ENCODE measurements around the gene SLC2A8. TPM values are rescaled to one million over a fixed set of nuclear protein-coding genes. Genes with fewer than 3 reads are reported as not detected.
A peak's percentile ranks its signal among the peaks of the same experiment; 100 is the strongest.

The SLC2A8 gene
- polyA plus RNA-seq (2012; ENCODE audit: missing spikeins): 3.0 TPM

- TF ChIP-seq TAF1 (IDR thresholded peaks at IDR 0.05; ENCODE audit: borderline replicate concordance, low read depth, low read length): peak; percentile 29; the same call in 1 of the 2 replicates
- no peak for TF ChIP-seq POLR2AphosphoS5 (IDR thresholded peaks at IDR 0.05; ENCODE audit: low read depth, low read length)
- peak; percentile 4; the same call in 1 of the 2 replicates for TF ChIP-seq POLR2A (IDR thresholded peaks at IDR 0.05; ENCODE audit: low read depth, low read length)
- peak; percentile 99 for FAIRE-seq
- DNase-seq (ENCODE audit: insufficient read length): peak; percentile 90
Measured at GRCh38 chr9:127396808-127397645, at the start of gene SLC2A8. Gene SLC2A8 (plus strand): TSS chr9:127397169. CDS start chr9:127397231, 62 bp downstream.

GRCh38 chr9:127347831-127348776, 48.9 kb upstream of the SLC2A8 start:
- no peak for TF ChIP-seq POLR2AphosphoS5 (IDR thresholded peaks at IDR 0.05; ENCODE audit: low read depth, low read length)
- no peak for TF ChIP-seq TAF1 (IDR thresholded peaks at IDR 0.05; ENCODE audit: borderline replicate concordance, low read depth, low read length)
- TF ChIP-seq POLR2A (IDR thresholded peaks at IDR 0.05; ENCODE audit: low read depth, low read length): no peak
- DNase-seq (ENCODE audit: insufficient read length): no peak
- FAIRE-seq: no peak

DNA sequence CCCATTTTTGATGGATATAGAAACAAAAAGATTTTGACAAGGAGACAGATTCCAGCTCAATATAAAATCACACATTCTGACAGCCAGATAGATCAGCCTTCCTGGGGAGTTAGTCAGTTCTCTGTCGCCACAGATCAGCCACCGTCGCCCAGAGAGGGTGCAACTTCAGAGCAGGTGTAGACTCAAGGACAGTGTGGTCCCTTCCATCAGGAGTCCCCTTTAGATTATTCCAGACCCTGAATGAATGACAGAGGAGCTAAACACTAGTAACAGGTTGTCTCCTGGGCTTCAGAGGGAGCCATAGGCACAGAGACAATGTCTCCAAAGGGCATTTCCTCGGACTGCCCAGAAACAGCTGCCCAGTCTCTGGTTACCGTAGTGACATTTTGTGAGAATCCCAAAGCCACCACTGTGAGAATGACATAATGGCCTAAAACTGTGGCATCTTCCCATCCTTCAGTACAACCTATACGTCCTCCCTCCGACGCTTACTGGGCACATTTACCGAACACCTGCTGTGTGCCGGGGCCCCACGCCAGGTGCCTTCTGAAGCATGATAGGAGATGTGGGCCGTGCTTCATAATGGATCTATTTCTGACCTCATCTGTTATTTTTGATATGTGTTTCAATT, 47.4 kb upstream of the SLC2A8 start:
- FAIRE-seq: no peak
- no peak for DNase-seq (ENCODE audit: insufficient read length)
- TF ChIP-seq POLR2AphosphoS5 (IDR thresholded peaks at IDR 0.05; ENCODE audit: low read depth, low read length) (no peak), POLR2A (IDR thresholded peaks at IDR 0.05; ENCODE audit: low read depth, low read length) (no peak), TAF1 (IDR thresholded peaks at IDR 0.05; ENCODE audit: borderline replicate concordance, low read depth, low read length) (no peak)

GRCh38 chr9:127351182-127352166, 45.5 kb upstream of the SLC2A8 start:
- DNase-seq (ENCODE audit: insufficient read length) (no peak), FAIRE-seq (no peak)
- TF ChIP-seq POLR2AphosphoS5 (IDR thresholded peaks at IDR 0.05; ENCODE audit: low read depth, low read length) (no peak), POLR2A (IDR thresholded peaks at IDR 0.05; ENCODE audit: low read depth, low read length) (no peak), TAF1 (IDR thresholded peaks at IDR 0.05; ENCODE audit: borderline replicate concordance, low read depth, low read length) (no peak)

DNA sequence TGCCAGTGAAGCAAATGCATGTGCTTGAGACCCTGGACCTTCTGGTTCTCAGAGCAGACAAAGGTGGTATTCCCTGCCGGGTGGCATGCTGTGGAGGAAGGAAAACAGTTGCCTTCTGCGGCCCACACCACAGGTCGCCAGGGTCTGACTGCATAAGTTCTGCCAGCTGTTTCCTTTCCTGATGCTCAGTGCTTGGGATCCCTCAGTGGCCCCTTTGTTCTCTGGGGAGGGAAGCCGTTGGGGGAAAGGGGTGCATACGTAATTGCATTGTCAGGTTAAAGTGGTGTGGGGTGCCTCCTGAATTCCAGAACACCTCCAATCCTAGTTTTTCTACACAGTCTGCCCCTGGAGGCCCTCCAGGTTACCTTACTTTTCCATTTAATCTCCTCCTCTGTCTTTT, 43.1 kb upstream of the SLC2A8 start:
- no peak for FAIRE-seq
- DNase-seq (ENCODE audit: insufficient read length): no peak
- TF ChIP-seq POLR2A (IDR thresholded peaks at IDR 0.05; ENCODE audit: low read depth, low read length) (no peak), TAF1 (IDR thresholded peaks at IDR 0.05; ENCODE audit: borderline replicate concordance, low read depth, low read length) (no peak), POLR2AphosphoS5 (IDR thresholded peaks at IDR 0.05; ENCODE audit: low read depth, low read length) (no peak)

GRCh38 chr9:127356906-127357305, 40.1 kb upstream of the SLC2A8 start:
- FAIRE-seq: no peak
- TF ChIP-seq POLR2A (IDR thresholded peaks at IDR 0.05; ENCODE audit: low read depth, low read length) (no peak), TAF1 (IDR thresholded peaks at IDR 0.05; ENCODE audit: borderline replicate concordance, low read depth, low read length) (no peak), POLR2AphosphoS5 (IDR thresholded peaks at IDR 0.05; ENCODE audit: low read depth, low read length) (no peak)
- no peak for DNase-seq (ENCODE audit: insufficient read length)

DNA sequence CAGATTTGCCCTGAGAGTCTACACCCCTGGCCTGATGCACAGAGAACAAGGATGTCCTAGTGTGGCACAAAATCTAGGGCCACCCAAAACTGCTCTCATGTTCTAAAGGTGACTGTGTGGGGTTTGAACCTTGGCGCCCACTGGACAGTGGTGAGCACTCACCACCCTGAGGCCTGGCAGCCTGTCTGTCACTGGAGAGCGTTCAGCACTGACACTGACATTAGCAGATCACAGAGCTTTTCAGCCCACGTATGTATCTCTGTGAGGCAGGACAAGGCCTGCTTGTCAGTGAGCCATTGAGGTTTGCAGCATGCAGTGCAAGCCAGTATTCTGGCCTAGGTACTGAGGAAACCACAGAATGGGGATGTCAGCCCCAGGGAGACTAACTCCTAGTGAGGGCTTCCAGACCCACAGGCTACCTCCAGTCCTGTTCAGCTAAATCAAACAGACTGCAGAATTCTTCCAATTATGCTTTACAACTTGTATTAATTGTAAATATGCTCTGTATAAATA, 38.9 kb upstream of the SLC2A8 start:
- TF ChIP-seq TAF1 (IDR thresholded peaks at IDR 0.05; ENCODE audit: borderline replicate concordance, low read depth, low read length) (no peak), POLR2AphosphoS5 (IDR thresholded peaks at IDR 0.05; ENCODE audit: low read depth, low read length) (no peak), POLR2A (IDR thresholded peaks at IDR 0.05; ENCODE audit: low read depth, low read length) (no peak)
- DNase-seq (ENCODE audit: insufficient read length): no peak
- FAIRE-seq: no peak

GRCh38 chr9:127358770-127359169, 38.2 kb upstream of the SLC2A8 start:
- FAIRE-seq (no peak), DNase-seq (ENCODE audit: insufficient read length) (no peak)
- TF ChIP-seq TAF1 (IDR thresholded peaks at IDR 0.05; ENCODE audit: borderline replicate concordance, low read depth, low read length) (no peak), POLR2AphosphoS5 (IDR thresholded peaks at IDR 0.05; ENCODE audit: low read depth, low read length) (no peak), POLR2A (IDR thresholded peaks at IDR 0.05; ENCODE audit: low read depth, low read length) (no peak)

DNA sequence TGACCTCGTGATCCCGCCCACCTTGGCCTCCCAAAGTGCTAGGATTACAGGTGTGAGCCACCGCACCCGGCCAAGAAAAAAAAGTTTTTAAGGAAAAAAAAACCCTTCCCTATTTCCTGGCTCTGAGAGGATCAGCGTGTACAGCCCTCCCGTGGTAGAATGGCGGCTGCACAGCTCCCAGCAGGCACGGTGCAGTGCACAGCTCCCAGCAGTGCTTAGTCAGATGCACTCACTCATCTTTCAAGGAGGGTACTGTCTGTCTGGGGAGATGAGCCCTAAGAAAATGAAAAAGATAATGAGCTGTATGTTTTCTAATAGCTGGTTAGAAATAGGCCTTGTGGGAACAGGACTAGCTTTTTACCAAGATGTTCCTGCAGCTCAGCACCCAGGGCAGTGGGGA, 36.7 kb upstream of the SLC2A8 start:
- FAIRE-seq (no peak), DNase-seq (ENCODE audit: insufficient read length) (no peak)
- TF ChIP-seq POLR2AphosphoS5 (IDR thresholded peaks at IDR 0.05; ENCODE audit: low read depth, low read length): no peak
- no peak for TF ChIP-seq TAF1 (IDR thresholded peaks at IDR 0.05; ENCODE audit: borderline replicate concordance, low read depth, low read length)
- TF ChIP-seq POLR2A (IDR thresholded peaks at IDR 0.05; ENCODE audit: low read depth, low read length): no peak

GRCh38 chr9:127360829-127361228, 36.1 kb upstream of the SLC2A8 start:
- FAIRE-seq: no peak
- no peak for DNase-seq (ENCODE audit: insufficient read length)
- TF ChIP-seq POLR2A (IDR thresholded peaks at IDR 0.05; ENCODE audit: low read depth, low read length) (no peak), TAF1 (IDR thresholded peaks at IDR 0.05; ENCODE audit: borderline replicate concordance, low read depth, low read length) (no peak), POLR2AphosphoS5 (IDR thresholded peaks at IDR 0.05; ENCODE audit: low read depth, low read length) (no peak)

Measured in GM12892 (cell line).